RWPE2 (cell line): ENCODE measurements around the gene ZEB2.

Experiments used
- ATAC-seq: fragments of 200-7000 bp; cut with Tn5 transposase; 3 replicates; pipeline ENCODE4 v1.9.1; 2021; ENCODE audit warnings: low read depth
- DNase-seq: peaks from one replicate; pipeline ENCODE4 v3.0.0-alpha.2; 2020; ENCODE audit warnings: low spot score
- H3K27ac ChIP-seq: fragments of 450-650 bp; 2 replicates; pipeline ENCODE4 v1.5.1; 2017; ENCODE audit warnings: mild to moderate bottlenecking; ENCODE audit not compliant: poor library complexity, severe bottlenecking
- H3K27me3 ChIP-seq: fragments of 250-450 bp; sonication (Bioruptor Pico); 2 replicates; pipeline ENCODE4 v1.5.1; 2021; ENCODE audit warnings: mild to moderate bottlenecking, moderate library complexity; ENCODE audit not compliant: insufficient read depth, poor library complexity, severe bottlenecking
- H3K36me3 ChIP-seq: fragments of 250-450 bp; sonication (Bioruptor Pico); 2 replicates; pipeline ENCODE4 v1.5.1; 2020; ENCODE audit warnings: low read depth, mild to moderate bottlenecking, moderate library complexity
- H3K4me1 ChIP-seq: fragments of 250-450 bp; sonication (Bioruptor Pico); 2 replicates; pipeline ENCODE4 v1.5.1; 2021; ENCODE audit warnings: mild to moderate bottlenecking, moderate library complexity; ENCODE audit not compliant: insufficient read depth, poor library complexity, severe bottlenecking
- H3K4me3 ChIP-seq: fragments of 250-450 bp; sonication (Bioruptor Pico); 2 replicates; pipeline ENCODE4 v1.5.1; 2021; ENCODE audit warnings: mild to moderate bottlenecking, moderate library complexity; ENCODE audit not compliant: severe bottlenecking
- H3K9me3 ChIP-seq: fragments of 250-450 bp; sonication (Bioruptor Pico); 2 replicates; pipeline ENCODE4 v1.5.1; 2021; ENCODE audit warnings: mild to moderate bottlenecking, moderate library complexity; ENCODE audit not compliant: severe bottlenecking
- CTCF ChIP-seq: fragments of 450-650 bp; IDR thresholded peaks from one replicate; pipeline ENCODE4 v1.5.1; 2017; ENCODE audit warnings: mild to moderate bottlenecking, moderate library complexity; ENCODE audit not compliant: poor library complexity, severe bottlenecking

The ZEB2 gene

GRCh38 chr2:144519934-144520731 is at the start of gene ZEB2:
TSS of gene ZEB2 (minus strand) at chr2:144520119. CDS start at chr2:144517350, 2,769 bp downstream.
- Histone ChIP-seq H3K4me3 (no peak within 1 kb of the TSS), H3K27me3 (peaks cover 80% of the 10 kb centered on the region), H3K36me3 (no peaks in the 10 kb centered on the region), H3K4me1 (no peaks in the 10 kb centered on the region), H3K9me3 (no peaks in the 10 kb centered on the region), H3K27ac (no peak within 1 kb of the TSS)
- TF ChIP-seq CTCF = peak; percentile 14
- ATAC-seq = peak; percentile 25; the same call in 1 of the 3 replicates
- DNase-seq = no peak

- no peaks in the 10 kb centered on the region for H3K9me3 ChIP-seq
- no peaks in the 10 kb centered on the region for H3K36me3 ChIP-seq
- no peaks in the 10 kb centered on the region for H3K4me1 ChIP-seq
- H3K27ac ChIP-seq = no peak overlapping the region
- no peaks in the 10 kb centered on the region for H3K27me3 ChIP-seq
- no peak for DNase-seq
- no peak for TF ChIP-seq CTCF
- no peak overlapping the region for H3K4me3 ChIP-seq
- no peak for ATAC-seq
Measured at GRCh38 chr2:144567745-144568144, 47.8 kb upstream of the ZEB2 start.

- ATAC-seq = no peak
- Histone ChIP-seq H3K9me3 (no peaks in the 10 kb centered on the region), H3K4me3 (no peak overlapping the region), H3K27ac (no peak overlapping the region), H3K4me1 (no peaks in the 10 kb centered on the region), H3K27me3 (no peaks in the 10 kb centered on the region), H3K36me3 (no peaks in the 10 kb centered on the region)
- TF ChIP-seq CTCF = no peak
- DNase-seq = no peak
Measured at GRCh38 chr2:144566448-144566847, 46.5 kb upstream of the ZEB2 start.

- ATAC-seq = no peak
- no peaks in the 10 kb centered on the region for H3K36me3 ChIP-seq
- no peak for TF ChIP-seq CTCF
- H3K4me1 ChIP-seq = no peaks in the 10 kb centered on the region
- H3K9me3 ChIP-seq = no peaks in the 10 kb centered on the region
- no peaks in the 10 kb centered on the region for H3K27me3 ChIP-seq
- no peak overlapping the region for H3K4me3 ChIP-seq
- no peak overlapping the region for H3K27ac ChIP-seq
- DNase-seq = no peak
Measured at GRCh38 chr2:144560251-144560650, 40.3 kb upstream of the ZEB2 start.

GRCh38 chr2:144559681-144560080 is 39.8 kb upstream of the ZEB2 start:
- no peaks in the 10 kb centered on the region for H3K4me1 ChIP-seq
- no peaks in the 10 kb centered on the region for H3K36me3 ChIP-seq
- no peak overlapping the region for H3K27ac ChIP-seq
- no peaks in the 10 kb centered on the region for H3K9me3 ChIP-seq
- no peaks in the 10 kb centered on the region for H3K27me3 ChIP-seq
- H3K4me3 ChIP-seq = no peak overlapping the region
- ATAC-seq (no peak), DNase-seq (no peak)
- TF ChIP-seq CTCF = no peak
